GM21737 (cell line): ENCODE data around the gene SVOP.
"Not testable (repeated sequence)": the region's sequence is repeated elsewhere in the genome, so short reads cannot be mapped to it uniquely, and the experiment has no call there.

Experiments
- ATAC-seq: cut with Tn5 transposase; IDR thresholded peaks from one replicate; pipeline ENCODE4 v1.9.1; 2021; ENCODE audit warnings: mild to moderate bottlenecking, moderate library complexity; ENCODE audit not compliant: unreplicated experiment

Gene SVOP

DNA sequence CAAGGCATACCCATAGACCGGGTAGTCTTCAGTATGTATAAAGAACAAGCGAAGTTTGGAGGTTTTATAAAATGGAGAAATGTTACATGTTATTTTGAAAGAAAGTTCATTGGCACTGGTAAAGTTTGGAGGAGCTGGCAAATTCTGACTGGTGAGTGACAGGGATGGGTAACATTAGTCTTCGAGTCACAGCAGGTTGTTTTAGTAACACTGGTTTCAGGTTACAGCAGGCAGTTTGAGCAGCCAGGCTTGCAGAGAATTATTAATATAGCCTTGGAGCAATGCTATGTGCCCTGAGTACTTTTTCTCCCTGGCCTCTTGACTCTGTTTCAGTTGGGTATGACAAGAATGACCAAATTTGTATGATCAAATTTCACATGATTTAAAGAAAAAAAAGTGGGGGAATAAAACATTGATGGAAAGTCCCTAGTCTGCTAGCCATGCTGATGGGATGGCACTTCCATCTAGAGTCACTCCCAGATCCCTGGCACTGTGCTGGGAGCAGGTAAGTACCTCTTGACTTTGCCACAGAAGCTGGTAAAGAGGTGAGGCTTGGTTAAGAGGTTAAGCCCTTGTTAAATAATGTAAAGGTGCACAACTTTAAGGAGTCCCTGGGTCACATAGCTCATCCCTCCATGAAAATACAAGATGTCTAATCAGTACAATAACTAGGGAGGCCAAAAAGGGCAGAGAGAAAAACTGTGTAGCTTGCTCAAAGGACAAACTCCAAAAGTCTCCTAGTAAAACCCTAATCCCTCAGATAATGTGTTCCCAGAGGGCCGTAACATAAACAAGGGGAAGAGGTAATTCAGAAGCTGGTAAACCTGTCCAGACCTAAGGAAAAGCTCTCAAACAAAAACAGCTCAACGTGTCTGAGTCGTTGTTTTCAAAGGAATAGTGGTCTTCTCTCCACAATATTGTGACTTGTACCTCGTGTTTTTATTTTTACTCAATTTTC lies 12.7 kb upstream of the SVOP start:
- no peak for ATAC-seq

DNA sequence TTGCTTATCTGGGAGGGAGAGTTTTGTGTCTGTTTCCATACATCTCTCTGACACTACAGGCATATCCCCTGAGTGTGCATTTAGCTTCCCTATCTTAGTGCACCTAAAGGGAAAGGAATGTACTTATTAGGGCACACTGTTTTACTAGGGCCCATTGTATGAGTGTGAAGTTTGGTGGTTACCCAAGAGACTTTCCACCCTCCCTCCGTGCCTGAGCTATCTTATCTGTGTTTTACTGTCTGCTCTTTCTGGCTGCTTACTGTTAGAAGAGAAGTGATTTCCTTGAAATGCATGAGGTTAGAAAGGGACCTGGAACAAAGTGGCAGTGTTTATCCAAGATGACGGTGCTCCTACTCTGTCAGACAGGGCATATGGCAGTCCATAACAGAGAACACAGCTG lies 8.5 kb upstream of the SVOP start:
- ATAC-seq: no peak

DNA sequence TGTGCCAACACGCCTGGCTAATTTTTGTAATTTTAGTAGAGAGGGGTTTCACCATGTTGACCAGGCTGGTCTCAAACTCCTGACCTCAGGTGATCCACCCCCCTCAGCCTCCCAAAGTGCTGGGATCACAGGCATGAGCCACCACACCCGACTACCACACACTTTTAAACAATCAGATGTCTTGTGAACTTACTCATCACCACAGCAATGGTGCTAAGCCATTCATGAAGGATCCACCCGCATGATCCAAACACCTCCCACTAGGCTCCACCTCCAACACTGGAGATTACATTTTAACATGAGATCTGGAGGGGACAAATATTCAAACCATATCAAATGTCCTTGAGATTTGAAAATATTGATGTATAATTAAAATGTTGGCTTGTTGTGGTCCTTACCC lies 7.8 kb upstream of the SVOP start:
- ATAC-seq: not testable (repeated sequence)

DNA sequence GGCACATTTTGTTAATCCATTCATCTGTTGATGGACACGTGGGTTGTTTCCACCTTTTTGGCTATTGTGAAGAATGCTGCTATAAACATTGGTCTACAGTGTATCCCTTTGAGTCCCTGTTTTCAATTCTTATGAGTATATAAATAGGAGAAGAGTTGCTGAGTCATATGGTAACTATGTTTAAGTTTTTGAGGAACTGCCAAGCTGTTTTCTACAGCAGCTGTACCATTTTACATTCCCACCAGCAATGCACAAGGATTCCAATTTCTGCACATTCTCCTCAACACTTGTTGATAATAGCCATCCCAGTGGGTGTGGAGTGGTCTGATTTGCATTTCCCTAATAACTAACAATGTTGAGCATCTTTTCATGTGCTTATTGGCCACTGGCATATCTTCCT lies 6.9 kb upstream of the SVOP start:
- no peak for ATAC-seq

DNA sequence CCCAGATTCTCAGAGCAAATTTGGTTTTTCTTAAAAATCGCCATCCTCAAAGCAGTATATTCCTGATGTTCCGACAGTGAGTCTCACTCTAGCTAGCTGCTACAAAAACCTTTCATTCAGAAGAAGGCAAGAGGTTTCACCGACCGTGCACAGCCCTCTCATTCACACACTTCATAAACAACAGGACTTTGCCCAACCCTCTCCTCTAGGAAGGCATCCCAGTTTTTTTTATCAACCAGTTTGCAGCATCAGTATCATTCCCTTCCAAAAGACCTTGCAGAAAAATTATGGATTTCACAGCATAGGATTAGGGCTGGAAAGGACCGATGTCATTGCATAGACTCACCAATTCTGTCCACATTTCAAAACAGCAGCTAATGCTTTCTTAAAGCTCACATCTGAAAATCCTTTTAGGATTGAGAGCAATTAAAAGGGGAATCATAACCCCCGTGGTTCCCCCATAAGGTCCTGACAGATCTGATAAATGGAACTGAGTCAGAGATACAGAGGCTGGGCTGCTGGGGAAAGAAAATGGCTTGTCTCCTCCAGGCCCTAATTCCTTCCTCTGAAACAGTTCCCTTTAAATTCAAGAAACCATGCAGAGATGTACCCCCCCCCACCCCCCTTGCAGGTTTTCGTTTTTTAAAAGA lies 597 bp downstream of the SVOP start:
- ATAC-seq: no peak

DNA sequence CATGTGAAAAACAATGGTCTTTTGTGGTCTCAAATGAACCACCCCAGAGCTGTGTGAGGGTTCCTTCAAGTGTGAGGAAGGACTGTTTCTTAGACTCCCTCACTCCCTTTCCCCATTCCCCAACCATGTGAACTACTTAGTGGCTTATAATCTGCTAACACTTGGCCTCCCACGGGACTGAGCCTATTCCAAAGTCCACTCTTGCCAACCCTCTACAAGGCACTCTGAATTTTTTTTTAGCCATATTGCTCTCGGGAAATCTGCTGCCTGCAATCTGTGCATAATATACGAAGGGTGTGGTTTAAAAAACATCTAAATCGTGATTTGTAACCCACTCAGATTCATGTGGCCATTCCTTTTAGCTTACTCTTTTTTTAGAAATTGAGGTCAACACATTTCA lies 2.6 kb downstream of the SVOP start:
- no peak for ATAC-seq

DNA sequence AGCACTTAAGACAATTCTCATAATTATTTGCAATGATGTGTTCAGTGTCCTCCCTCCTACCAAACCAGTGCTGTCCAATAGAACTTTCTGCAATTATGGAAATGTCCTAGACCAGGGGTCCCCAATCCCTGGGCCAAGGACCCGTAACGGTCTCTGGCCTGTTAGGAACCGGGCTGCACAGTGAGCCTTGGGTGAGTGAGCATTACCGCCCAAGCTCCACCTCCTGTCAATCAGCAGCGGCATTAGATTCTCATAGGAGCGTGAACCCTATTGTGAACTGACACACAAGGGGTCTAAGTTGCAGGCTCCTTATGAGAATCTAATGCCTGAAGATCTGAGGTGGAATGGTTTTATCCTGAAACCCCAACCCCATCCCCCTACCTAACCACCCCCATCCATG lies 3.9 kb downstream of the SVOP start:
- no peak for ATAC-seq

DNA sequence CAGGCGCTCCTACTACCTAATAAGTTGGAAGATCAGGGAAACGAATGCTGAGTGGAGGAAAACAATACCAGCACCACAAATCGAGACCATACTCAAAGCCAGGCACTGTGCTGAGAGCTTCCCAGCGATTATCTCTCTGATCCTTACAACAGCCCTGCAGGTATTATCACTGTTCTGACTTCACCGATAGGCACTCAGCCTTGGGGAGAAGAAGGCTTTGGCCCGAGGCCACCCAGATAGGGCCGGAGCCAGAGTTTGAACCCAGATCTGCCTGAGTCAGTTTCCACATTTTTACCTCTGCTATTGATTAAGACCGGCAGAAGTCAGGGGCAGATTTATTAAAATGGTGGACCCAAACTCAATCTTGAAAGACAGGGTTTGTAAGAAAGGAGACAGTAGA lies 4.9 kb downstream of the SVOP start:
- ATAC-seq: no peak

DNA sequence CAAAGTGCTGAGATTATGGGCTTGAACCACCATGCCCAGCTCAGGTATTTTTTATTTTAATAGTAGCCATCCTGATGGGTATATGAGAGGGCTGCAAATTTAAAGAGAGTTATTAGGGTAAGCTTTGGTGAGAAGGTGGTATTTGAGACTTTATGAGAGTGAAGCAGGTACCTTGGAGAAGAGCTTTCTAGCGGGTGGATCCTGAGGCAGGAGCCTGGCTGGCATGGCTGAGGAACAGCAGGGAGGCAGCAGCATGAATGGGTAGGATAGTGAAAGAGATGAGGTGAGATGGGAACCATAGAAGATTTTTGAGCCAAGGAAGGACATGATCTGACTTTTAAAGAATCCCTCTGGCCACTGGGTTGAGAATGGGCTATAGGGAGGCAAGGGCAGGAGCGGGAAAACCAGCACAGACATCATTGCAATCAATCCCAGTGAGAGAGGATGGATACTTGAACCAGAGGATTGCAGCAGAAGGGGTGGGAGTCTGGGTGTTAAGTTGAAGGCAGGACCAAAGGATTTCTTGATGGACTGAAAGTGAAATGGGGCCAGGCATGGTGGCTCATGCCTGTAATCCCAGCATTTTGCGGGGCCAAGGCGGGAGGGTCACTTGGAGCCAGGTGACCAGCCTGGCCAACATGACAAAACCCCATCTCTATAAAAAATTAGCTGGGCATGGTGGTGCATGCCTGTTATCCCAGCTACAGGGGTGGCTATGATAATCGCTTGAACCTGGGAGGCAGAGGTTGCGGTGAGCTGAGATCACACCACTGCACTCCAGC lies 5.7 kb downstream of the SVOP start:
- ATAC-seq: no peak

DNA sequence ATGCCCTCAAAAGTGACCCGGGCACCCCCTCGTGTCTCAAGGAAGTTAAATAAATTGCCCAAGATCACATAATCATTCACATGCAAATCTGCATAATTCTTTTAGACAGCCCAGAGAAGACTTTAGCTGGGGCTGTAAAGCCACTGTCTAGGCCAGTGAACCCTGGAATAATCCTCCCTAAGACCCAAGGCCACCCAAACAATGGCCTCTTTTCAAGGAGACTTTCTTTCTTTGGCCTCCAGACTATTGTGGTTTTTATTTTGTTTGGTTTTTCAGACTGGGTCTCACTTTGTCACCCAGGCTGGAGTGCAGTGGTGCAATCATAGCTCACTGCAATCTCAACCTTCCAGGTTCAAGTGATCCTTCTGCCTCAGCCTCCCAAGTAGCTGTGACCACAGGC lies 10.6 kb downstream of the SVOP start:
- no peak for ATAC-seq

DNA sequence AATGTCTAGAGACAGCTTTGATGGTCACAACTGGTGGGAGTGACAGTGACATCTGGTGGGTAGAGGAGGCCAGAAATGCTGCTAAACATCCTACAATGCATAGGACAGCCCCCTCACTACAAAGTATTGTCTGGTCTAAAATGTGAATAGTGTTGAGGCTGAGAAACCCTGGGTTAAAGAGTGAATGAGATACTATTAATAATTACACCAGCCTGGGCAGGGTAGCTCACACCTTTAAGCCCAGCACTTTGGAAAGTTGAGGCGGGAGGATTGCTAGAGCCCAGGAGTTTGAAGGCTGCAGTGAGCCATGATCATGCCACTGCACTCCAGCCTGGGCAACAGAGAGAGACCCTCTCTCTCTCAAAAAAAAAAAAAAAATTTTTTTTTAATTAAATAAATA lies 11.1 kb downstream of the SVOP start:
- no peak for ATAC-seq

DNA sequence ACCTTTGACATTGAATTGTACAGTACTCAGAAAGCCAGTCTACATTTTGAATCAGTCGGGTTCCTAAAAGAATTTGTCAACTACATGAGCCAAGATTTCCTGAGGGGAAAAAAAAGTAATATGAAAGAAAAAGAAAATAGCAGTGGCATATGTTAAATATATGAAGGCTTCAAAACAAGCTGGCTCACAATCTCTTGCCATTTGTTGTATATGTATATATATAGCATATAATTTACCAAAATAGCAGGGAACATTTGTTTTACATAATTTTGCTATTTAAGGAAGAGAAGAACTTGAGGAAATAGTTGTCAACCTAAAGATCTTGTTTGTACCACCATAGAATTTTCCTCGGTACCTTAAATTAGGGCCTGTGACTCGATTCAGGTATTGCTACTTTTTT lies 16.9 kb downstream of the SVOP start:
- no peak for ATAC-seq

DNA sequence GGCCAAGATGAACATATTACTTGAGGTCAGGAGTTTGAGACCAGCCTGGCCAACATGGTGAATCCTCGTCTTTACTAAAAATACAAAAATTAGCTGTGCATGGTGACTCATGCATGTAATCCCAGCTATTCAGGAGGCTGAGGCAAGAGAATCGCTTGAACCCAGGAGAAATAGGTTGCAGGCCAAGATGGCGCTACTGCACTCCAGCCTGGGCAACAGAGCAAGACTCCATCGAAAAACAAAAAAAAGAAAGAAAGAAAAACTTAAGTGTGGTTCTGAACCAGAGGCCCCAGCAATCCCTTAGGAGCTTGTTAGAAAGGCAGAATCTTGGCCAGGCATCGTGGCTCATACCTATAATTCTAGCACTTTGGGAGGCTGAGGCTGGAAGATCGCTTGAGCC lies 24.5 kb downstream of the SVOP start:
- no peak for ATAC-seq

DNA sequence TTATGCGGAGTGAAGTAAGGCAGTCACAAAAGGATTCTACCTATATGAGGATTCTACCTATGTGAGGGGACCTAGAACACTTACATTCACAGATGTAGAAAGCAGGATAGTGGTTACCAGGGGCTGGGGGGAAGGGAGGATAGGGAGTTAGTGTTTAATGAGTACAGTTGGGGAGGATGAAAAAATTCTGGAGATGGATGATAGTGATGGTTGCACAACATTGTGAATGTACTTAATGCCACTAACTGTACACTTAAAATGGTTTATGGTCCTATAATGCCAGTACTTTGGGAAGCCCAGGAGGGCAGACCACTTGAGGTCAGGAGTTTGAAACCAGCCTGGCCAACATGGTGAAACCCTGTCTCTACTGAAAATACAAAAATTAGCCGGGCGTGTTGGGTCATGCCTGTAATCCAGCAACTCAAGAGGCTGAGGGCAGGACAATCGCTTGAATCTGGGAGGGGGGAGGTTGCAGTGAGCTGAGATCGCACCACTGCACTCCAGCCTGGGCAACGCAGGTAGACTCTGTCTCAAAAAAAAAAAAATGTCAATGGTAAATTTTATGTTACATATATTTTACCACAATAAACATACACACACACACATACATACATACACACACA lies 25.4 kb downstream of the SVOP start:
- no peak for ATAC-seq

DNA sequence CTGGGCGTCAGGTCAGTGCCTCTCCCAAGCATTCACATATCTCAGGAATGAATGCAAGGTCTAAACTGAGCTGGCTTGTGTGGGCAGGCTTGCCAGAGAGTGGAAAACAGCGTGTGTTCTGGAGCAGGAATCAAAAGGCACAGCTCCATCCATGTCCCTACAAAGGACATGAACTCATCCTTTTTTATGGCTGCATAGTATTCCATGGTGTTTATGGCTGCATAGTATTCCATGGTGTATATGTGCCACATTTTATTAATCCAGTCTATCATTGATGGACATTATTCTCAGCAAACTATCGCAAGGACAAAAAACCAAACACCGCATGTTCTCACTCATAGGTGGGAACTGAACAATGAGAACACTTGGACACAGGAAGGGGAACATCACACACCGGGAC lies 30.8 kb downstream of the SVOP start:
- not testable (repeated sequence) for ATAC-seq

DNA sequence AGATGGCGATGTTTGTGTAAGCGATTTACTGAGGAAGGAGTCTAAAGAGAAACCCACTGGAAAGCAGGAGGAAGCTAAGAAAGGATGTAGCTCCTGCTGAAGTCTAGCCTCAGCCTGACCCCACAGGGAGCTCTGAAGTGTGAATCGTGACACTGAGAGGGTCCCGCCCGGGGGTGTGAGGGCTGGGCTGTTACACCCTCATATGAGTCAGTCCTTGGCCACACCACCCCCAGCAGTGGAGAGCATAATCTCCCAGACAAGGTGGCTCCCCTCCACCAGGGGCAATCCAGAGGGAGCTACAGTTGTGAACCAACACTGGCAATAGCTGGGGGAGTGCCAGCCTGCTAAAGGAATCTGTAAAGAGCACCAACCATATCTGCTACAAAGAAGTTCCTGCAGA lies 31.5 kb downstream of the SVOP start:
- ATAC-seq: no peak

DNA sequence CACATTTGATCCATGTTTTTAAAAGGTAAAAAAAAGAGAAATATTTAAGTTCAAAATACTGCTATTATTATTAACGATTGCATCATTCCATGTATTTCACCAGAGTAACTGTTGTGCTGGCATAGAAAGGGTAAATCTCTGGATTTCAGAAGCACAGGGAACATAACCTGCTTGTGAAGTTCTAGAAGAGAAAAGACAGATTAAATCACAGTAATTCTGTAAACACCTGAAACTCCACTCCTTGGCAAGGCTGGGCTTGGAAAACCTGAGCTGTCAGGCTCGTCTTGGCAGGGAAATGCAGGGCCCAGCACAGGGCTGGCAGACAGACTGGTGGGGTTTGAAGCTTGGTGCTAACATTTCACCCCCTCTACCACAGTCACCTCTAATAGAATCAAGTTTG lies 35.1 kb downstream of the SVOP start:
- ATAC-seq: no peak

DNA sequence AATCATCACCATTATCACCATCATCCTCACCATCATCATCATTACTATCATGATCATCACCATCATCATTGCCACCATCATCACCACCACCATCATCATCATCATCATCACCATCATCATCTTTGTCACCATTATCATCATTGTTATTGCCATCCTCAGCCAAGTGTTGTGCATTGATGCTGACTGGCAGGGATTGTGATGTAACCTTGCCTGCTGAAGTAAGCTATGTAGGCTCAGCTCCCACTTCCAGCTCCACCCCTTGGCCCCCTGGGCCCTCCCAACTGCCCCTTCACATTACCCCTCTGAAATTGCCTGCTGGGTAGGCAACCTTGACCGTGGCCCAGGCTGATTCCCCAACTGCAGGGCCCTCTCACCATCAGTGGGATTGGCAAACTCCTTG lies 37.6 kb downstream of the SVOP start:
- ATAC-seq: no peak

DNA sequence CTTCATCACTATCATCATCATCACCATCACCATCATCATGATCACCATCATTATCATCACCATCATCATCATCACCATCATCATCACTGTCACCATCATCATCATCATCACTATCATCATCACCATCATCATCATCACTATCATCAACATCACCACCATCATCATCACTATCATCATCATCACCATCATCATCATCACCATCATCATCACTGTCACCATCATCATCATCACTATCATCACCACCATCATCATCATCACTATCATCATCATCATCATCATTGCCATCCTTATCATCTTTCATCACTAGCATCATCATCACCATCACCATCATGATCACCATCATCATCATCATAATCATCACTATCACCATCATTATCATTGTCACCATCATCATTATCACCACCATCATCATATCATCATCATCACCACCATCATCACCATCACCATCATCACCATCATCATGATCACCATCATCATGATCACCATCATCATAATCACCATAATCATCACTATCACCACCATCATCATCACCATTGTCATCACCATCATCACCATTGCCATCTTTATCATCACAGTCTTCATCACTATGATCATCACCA lies 38.1 kb downstream of the SVOP start:
- ATAC-seq: no peak

DNA sequence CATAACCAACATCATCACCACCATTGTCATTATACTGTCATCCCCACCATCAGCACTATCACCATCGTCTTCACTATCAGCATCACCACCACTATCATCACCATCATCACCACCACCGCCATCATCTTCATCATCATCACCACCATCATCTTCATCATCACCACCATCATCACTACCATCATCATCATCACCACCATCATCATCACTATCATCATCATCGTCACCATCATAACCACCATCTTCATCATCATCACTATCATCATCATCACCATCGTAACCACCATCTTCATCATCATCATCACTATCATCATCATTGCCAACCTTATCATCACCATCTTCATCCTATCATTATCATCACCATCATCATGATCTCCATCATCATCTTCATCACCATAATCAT lies 39.0 kb downstream of the SVOP start:
- no peak for ATAC-seq
